Fibroblast of lung (primary cell): ENCODE measurements around the gene RNF220.

ENCODE experiments used
- EZH2 ChIP-seq: IDR thresholded peaks from 2 replicates; pipeline ENCODE4 v1.5.1; 2012; ENCODE audit warnings: low read length, control low read depth, mild to moderate bottlenecking; ENCODE audit errors: missing control alignments
- TF ChIP-seq, protein P1 (sequence below), 2 donors: IDR thresholded peaks in 1 of 2; conservative IDR thresholded peaks in 1 of 2; 1 replicate in 1 of 2; 2 replicates in 1 of 2; pipeline ENCODE4 v1.5.1; 2011 to 2012; ENCODE audit warnings: low read length in 2 of 2, control low read depth in 1 of 2, inconsistent platforms in 1 of 2, low read depth in 1 of 2, mild to moderate bottlenecking in 1 of 2

DNA sequence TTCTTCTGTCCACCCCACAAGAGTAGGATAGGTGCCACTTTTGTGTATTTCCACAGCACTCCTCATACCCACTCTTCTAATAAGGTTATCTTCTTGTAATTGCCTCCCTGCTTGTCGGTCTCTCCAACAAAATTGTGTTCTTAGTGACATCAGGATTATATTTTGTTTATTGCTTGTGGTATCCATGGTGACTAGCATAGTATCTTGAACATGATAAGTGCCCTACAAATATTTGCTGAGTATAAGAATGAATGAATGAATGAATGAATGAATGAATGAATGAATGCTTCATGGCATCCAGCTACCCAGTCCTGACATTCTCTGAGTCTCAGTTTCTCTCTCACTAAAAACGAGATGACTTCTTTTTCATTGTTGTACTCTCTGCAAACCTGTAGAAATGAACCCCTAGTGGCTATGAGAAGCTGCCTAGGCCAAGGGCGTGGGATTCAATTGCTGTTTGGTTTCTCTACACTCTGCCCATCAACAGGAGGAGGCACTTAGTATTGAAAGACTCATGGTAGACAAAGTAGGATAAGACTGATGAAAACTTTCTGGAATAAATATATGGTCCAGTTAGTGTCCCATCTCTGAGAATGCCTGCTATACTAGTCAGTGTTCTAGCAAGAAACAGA lies 148.2 kb downstream of the RNF220 start:
- TF ChIP-seq, protein P1, sequence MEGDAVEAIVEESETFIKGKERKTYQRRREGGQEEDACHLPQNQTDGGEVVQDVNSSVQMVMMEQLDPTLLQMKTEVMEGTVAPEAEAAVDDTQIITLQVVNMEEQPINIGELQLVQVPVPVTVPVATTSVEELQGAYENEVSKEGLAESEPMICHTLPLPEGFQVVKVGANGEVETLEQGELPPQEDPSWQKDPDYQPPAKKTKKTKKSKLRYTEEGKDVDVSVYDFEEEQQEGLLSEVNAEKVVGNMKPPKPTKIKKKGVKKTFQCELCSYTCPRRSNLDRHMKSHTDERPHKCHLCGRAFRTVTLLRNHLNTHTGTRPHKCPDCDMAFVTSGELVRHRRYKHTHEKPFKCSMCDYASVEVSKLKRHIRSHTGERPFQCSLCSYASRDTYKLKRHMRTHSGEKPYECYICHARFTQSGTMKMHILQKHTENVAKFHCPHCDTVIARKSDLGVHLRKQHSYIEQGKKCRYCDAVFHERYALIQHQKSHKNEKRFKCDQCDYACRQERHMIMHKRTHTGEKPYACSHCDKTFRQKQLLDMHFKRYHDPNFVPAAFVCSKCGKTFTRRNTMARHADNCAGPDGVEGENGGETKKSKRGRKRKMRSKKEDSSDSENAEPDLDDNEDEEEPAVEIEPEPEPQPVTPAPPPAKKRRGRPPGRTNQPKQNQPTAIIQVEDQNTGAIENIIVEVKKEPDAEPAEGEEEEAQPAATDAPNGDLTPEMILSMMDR (conservative IDR thresholded peaks at IDR 0.05 in 1 of 2, IDR thresholded peaks at IDR 0.05 in 1 of 2; ENCODE audit: low read depth in 1 of 2, low read length in 2 of 2): no peak
- TF ChIP-seq EZH2: no peak
